PFSK-1 (cell line): ENCODE results near the gene DEFB116.

Source experiments
- FOXP2 ChIP-seq: optimal IDR thresholded peaks from 2 replicates; pipeline ENCODE3; 2011; ENCODE audit warnings: borderline replicate concordance, control low read depth, inconsistent platforms; ENCODE audit not compliant: insufficient read depth; ENCODE audit errors: extremely low read length, extremely low read depth
- POLR2AphosphoS5 ChIP-seq: IDR thresholded peaks from 2 replicates; pipeline ENCODE4 v1.6.1; 2012; ENCODE audit warnings: low read depth, mild to moderate bottlenecking, control low read depth, low read length, moderate library complexity
- SIN3A ChIP-seq: IDR thresholded peaks from 2 replicates; pipeline ENCODE4 v1.6.1; 2012; ENCODE audit warnings: mild to moderate bottlenecking, low read length, moderate library complexity, borderline replicate concordance; ENCODE audit not compliant: insufficient read depth
- TAF1 ChIP-seq: IDR thresholded peaks from 2 replicates; pipeline ENCODE4 v1.6.1; 2012; ENCODE audit warnings: low read length, control low read depth, borderline replicate concordance; ENCODE audit not compliant: insufficient read depth
- TF ChIP-seq, protein P1 (sequence below), 2 experiments: IDR thresholded peaks; 2 replicates each; pipeline versions ENCODE4 v1.6.1 to v1.8.0; 2011 to 2012; ENCODE audit warnings: low read depth in 2 of 2, low read length in 2 of 2, control low read depth in 1 of 2, inconsistent platforms in 1 of 2, mild to moderate bottlenecking in 1 of 2, moderate library complexity in 1 of 2; ENCODE audit not compliant: insufficient read depth in 1 of 2

DEFB116 gene

DNA sequence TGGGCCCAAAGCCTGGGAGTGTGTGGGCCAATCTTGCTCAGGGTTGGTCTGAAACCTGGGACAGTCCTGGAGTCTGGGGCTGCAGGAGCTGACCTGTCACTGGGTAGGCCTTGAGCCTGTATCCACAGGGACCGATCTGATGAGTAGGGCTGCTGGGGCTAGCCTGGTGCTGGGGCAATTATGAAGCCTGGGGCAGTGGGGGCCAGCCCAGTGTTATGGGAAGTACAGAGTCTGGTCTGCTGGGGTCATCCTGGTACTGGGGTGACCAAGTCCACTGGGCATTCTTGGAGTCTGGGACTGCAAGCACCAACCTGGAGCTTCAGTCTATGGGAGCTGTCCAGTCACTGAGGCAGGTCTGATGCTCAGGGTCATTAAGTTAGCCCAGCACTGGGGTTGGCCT is 30.2 kb downstream of the DEFB116 start:
- TF ChIP-seq FOXP2 = no peak

GRCh38 chr20:31274441-31274840 is 33.9 kb downstream of the DEFB116 start:
- TF ChIP-seq, protein P1, sequence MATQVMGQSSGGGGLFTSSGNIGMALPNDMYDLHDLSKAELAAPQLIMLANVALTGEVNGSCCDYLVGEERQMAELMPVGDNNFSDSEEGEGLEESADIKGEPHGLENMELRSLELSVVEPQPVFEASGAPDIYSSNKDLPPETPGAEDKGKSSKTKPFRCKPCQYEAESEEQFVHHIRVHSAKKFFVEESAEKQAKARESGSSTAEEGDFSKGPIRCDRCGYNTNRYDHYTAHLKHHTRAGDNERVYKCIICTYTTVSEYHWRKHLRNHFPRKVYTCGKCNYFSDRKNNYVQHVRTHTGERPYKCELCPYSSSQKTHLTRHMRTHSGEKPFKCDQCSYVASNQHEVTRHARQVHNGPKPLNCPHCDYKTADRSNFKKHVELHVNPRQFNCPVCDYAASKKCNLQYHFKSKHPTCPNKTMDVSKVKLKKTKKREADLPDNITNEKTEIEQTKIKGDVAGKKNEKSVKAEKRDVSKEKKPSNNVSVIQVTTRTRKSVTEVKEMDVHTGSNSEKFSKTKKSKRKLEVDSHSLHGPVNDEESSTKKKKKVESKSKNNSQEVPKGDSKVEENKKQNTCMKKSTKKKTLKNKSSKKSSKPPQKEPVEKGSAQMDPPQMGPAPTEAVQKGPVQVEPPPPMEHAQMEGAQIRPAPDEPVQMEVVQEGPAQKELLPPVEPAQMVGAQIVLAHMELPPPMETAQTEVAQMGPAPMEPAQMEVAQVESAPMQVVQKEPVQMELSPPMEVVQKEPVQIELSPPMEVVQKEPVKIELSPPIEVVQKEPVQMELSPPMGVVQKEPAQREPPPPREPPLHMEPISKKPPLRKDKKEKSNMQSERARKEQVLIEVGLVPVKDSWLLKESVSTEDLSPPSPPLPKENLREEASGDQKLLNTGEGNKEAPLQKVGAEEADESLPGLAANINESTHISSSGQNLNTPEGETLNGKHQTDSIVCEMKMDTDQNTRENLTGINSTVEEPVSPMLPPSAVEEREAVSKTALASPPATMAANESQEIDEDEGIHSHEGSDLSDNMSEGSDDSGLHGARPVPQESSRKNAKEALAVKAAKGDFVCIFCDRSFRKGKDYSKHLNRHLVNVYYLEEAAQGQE (IDR thresholded peaks at IDR 0.05; ENCODE audit: insufficient read depth in 1 of 2, low read depth in 2 of 2, low read length in 2 of 2) = no peak
- TF ChIP-seq FOXP2 = no peak
- TF ChIP-seq TAF1 = no peak
- no peak for TF ChIP-seq SIN3A
- no peak for TF ChIP-seq POLR2AphosphoS5

DNA sequence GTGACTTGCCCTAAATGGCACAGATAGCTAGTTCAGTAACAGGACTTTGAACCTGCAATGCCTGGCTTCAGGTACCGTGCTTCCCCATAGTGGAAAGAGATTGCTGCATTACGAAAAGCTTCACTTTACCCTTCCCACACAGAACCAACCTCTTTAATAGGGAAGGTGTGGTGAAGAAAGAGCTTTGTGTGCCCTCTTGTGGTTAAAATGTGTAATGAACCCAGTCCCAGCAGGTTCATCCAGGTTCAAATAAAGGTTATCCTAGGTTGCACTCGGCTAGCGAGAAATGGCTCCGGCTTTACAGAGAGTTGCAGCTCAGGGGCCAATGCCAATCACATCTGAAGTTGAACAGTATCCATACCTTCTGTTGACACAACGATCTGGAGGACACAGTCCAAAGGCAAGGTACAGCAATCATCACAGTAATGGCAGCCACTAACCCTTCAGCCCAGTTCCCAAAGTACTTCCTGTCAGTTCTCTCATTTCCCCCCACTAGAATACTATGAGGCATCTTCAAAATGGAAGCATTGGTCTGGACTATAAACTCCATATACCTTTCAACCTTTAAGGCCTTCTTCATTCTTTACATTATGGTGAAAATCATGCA is 48.0 kb downstream of the DEFB116 start:
- TF ChIP-seq TAF1 = no peak
- TF ChIP-seq SIN3A = no peak
- TF ChIP-seq, protein P1 (IDR thresholded peaks at IDR 0.05; ENCODE audit: insufficient read depth in 1 of 2, low read depth in 2 of 2, low read length in 2 of 2) = no peak
- no peak for TF ChIP-seq POLR2AphosphoS5
- no peak for TF ChIP-seq FOXP2

DNA sequence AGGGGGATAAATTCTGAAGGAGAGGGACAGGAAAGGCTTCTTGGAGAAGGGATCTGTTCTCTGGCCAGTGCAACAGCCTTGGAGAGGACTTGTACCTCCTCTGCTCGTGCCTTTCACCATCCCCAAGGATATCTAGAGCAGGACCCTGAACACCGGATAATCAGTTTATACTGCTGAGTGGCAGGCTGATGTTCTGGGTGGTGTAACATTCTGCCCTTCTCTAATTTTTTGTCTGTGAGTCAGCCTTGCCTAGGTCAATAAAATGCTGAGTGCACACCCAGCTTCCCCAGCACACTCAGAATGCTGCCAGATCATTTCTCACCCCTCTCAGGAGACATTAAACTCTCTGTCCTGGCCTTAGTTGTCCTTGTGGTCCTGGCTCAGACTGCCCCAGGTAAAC is 51.0 kb downstream of the DEFB116 start, which contains the start of gene DEFB115:
TSS of gene DEFB115 (plus strand) at position 301 of the 400 bp plus-strand sequence. CDS start at position 301, 0 bp downstream.
- TF ChIP-seq TAF1 (no peak), FOXP2 (no peak), SIN3A (no peak), POLR2AphosphoS5 (no peak)
- TF ChIP-seq, protein P1 (IDR thresholded peaks at IDR 0.05; ENCODE audit: insufficient read depth in 1 of 2, low read depth in 2 of 2, low read length in 2 of 2) = no peak

DNA sequence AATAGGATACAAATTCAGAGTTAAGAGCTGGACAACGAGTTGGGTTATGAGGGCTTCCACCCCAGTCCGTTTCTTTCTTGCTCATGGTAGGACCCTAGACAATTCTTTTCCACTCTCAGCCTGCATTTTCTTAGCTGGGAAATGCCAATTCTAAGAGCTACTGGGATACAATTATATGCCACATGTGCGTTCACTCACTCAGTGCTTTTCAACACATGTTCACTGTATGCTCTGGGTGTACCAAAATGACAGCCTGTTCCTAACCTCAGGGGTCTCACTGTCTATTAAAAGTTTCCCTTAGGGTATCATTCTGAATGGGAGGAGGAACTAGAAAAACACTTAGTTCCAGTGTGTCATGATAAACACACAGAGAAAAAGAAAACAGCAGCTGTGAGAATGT is 51.4 kb downstream of the DEFB116 start:
- TF ChIP-seq SIN3A = no peak
- no peak for TF ChIP-seq POLR2AphosphoS5
- no peak for TF ChIP-seq FOXP2
- TF ChIP-seq TAF1 = no peak
- TF ChIP-seq, protein P1 (IDR thresholded peaks at IDR 0.05; ENCODE audit: insufficient read depth in 1 of 2, low read depth in 2 of 2, low read length in 2 of 2) = no peak
